Activated CD8-positive, alpha-beta memory T cell treated with anti-CD3 and anti-CD28 coated beads for 48 hours (primary cell): Measurements from ENCODE around the gene F2RL2.
"Not testable (repeated sequence)": the region's sequence is repeated elsewhere in the genome, so short reads cannot be mapped to it uniquely, and the experiment has no call there.

Source experiments
- DNase-seq, 3 experiments: peaks; one replicate each; pipeline ENCODE4 v3.0.0-alpha.2; 2020; ENCODE audit warnings: low read depth in 2 of 3, low spot score in 2 of 3

The F2RL2 gene

DNA sequence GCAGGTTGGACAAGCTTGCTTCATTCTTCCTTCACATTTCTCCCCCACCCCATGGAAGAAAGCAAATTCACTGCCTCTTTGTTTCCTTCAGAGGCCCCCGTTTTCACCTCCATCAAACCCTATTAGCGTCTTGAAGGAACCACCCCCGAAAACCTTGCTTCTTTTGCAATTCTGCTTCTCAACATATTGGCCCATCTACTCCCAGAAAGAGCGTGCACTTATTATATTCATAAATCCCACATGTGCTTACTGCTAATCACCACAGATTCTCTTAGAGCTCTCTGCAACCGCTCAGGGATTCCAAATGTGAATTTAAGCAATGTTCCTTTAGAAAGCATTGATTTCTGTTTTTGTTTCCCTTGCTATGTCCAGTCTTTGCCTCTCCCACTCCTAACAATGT, 1.1 kb downstream of the F2RL2 start:
- no peak for DNase-seq

DNA sequence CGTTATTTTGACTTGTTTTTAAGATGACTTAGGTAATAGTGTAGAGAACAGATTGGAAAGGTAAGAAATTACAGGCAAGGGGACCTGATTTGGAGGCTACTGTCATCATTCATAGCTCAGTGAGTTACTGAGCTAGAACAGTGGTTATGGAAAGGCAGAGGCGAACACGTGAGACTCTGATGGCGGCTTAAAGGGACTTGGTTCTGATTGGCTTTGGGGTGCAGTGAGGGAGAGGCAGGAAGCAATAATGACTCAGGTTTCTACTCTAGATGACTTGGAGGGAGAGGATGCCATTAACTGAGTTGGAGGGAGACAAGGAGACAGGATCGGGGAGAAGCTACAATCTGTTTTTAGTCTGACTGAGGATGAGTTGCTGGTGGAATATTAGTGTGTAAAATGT, 3.0 kb downstream of the F2RL2 start:
- DNase-seq: no peak

DNA sequence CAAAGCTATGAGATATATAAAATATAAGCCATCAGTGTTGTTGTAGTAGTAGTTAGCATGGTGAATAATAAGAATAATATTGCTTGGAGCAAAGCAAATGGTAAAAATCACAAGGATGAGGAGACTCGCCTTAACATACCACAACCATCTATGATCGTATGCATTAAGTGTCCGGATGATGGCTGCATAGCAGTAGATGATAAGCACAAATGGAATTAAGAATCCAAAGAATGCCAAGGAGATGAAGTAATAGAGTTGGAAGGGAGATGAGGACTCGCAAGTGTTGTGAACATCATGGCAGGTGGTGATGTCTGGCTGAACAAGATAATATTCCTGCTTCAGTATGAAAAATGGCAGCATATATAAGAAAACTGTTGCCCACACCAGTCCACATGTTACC, 5.5 kb downstream of the F2RL2 start:
- no peak for DNase-seq

DNA sequence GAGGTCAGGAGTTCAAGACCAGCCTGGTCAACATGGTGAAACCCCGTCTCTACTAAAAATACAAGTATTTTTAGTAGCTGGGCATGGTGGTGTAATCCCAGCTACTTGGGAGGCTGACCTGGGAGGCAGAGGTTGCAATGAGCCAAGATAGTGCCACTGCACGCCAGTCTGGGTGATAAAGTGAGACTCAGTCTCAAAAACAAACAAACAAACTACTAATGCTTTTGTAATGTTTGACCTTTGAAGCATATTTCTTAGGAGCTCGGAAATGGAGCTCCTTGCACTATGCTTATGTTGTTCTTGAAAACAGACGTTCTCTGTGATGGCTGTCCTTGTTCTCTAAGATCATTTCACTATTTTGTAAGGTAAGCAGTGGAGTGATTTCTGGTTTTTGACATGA, 6.0 kb downstream of the F2RL2 start:
- DNase-seq: no peak

DNA sequence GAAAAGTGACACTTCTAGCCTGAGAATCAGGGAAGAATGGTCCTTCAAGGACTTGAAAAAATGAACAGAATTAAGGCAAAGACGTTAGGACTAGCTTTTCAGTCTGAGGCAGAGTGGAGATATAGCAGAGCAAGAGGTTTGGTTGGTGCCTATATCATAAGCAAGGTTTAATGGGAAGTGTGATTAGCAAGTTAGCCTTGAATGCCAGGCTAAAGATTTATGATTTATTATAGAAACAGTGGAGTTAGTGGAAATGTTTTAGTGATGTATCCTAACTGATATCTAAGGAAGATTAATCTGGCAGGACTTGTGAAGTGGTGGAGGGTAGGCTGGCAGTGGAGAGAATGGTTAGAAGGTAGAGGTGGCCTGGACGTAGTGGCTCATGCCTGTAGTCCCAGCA, 7.0 kb downstream of the F2RL2 start:
- DNase-seq: no peak

DNA sequence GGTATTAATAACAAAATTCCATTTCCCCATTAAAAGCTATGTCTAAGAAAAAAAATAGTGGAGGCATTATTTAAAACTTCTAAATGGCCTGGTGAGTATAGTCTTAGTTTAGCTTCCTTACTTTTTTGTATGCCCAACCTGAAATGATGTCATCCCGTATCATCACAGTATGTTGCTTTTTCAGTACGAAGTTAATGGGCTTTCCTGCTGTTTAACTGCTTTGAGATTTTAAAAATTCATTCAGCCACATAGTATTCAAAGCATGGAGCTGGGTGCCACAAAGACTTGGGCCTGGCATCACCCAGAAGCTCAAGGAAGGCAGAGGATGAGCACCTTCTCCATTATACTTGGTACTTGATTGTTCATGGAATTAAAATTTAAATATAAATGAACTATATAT, 7.4 kb downstream of the F2RL2 start:
- no peak for DNase-seq

DNA sequence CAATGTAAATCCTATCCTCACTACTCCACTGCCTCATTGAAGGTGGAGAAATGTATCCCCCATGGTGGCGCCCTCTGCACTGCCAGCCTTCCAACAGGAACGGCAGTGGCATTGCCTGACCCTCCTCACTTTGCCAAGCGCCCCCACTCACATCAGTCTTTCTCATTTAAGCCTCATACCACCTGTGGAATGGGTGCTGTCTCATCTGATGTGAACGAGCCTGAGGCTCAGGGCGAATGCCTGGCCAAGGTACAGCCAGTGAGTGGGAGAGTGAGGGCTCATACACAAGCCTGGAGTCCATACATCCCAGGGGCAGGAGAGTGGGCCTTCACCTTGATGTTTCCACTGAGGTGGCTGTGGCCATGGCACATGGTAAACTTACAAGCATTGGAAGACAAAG, 10.3 kb downstream of the F2RL2 start:
- DNase-seq: no peak

DNA sequence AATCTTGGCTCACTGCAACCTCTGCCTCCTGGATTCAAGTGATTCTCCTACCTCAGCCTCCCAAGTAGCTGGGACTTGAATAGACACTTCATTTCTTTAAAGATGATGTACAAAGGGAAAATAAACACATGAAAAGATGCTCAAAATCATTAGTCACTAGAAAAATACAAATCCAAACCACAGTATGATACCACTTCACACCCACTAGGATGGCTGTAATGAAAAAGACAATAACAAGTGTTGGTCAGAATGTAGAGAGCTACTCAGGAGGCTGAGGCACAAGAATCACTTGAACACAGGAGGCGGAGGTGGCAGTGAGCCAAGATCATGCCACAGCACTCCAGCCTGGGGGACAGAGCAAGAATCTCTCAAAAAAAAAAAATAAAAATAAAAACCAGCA, 13.0 kb downstream of the F2RL2 start:
- DNase-seq: no peak

DNA sequence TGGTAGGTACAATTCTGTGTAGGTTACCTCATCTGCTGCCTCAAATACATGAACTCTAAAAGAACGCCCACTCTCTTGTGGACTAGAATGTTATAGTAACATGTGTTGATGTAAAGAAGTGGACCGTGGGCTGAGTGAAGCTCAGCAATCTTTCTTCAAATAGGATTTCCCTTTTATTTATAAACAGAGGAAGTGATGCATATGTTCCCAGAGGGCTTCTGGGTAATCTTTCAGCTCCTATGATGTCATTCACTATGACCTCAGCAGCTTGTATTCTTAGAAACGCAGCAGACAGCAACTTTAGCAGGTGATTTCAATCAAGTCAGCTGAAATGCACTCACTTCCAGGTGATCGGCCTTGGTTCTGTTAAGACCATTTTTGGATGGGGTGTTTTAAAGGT, 14.4 kb downstream of the F2RL2 start:
- no peak for DNase-seq

DNA sequence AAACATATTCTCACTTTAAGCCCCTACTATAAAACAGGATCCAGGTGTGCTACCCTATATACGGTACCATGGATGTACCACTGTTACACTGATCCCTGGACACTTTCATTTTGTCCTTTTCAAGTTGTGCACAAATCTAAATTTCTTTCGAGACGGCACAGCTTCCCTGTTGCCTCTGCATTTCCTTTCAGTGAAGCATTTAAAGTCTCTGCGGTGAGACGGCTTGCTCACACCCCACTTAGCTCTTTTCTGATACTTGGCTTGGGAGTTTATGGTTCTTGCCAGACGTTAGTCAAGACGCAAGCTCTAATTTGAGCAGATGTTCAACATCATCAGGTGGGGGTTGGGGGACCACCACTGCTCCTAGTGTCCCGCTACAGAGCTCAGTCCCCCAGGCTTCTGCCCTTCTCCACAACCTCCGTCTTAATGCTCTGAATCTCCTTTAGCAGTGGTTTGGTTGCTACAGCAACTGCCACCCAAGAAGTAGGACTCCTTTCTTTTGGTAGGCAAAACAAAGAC, 15.8 kb downstream of the F2RL2 start:
- DNase-seq: no peak

DNA sequence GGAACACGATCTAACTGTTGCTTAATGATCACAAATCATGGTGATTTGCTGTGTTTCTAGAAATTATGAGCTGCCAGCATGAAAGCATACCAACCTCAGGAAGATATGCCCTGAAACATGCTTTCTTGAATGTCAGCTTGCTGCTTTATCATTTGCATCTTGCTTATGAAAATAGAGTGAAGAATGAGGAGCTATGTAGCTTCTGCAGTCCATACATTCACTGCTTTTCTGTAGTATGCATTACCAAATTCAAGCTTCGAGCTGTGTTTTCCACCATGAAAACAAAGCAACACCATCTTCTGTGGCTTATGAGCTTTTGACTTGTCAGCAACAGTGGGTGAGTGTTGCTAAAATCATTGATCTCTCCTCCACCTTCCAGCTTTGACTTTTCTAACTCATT, 16.5 kb downstream of the F2RL2 start:
- DNase-seq: no peak

DNA sequence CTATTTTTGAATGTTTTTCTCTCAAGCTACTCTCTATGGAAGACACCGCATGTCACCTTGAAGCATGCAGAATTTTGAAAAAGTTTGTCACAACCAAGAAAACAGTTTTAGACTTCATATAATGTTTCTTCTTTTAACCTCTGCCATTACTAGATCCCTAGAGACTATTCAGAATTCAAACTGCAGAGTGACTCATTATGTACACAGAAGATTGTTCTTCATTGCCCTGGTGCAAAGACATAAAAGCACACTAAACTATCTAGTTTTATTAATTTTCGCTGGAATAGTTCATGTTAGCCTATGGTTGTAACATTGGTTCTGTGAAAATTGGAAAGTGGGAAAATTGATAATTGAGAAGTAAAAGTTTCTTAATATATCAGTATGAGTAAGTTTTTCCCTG, 18.4 kb downstream of the F2RL2 start:
- DNase-seq: no peak

DNA sequence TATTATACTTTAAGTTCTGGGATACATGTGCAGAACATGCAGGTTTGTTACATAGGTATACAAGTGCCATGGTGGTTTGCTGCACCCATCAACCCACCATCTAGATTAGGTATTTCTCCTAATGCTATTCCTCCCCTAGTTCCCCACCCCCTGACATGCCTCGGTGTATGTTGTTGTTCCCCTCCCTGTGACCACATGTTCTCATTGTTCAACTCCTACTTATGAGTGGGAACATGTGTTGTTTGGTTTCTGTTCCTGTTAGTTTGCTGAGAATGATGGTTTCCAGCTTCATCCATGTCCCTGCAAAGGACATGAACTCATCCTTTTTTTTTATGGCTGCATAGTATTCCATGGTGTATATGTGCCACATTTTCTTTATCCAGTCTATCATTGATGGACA, 19.2 kb downstream of the F2RL2 start:
- DNase-seq: not testable (repeated sequence)

DNA sequence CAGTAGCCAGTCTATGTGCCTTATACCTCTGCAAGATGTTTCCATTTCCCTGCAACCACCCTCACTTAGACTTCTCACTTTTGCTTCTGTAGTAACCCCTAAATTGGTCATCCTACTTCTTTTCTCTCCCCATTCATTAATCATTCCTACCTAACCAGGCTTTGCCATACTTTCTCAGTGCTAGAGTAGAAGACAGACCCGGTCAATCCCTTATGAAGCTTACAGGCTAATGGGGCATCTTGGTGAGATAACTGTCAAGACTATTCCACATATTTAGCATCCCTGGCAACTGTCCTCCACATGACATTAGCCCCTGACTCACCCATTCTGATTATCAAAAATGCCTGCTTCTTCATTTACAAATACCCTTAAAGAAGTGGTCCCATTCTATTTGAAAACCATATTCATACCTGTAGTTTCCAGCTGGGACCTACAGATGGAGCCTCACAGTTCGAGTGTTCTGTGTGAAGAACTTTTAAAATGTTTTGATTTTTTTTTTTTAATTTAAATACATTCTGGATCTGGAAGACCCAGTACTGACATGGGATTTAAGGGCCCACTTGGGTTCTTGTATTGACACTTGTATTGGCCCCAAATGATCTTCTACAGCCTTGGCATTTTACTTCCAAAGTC, 21.0 kb downstream of the F2RL2 start:
- DNase-seq: no peak

DNA sequence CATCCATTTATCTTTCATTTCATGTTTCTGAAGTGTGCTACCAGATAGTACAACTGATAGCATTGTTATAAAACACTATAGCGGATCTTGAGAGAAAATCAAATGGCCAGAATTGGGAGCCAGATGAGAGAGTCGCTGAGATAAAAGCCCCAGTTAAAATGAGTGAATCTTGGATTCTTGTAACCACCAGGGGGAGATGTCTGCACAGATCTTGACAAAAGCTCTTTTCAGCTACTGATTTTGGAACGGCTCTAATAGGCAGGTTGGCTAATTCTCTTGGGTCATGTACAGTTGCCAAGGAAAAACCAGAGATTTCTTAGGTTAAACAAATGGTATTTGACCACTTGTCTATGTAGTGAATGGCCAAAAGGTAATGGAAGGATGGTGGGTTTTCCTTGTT, 21.7 kb downstream of the F2RL2 start:
- no peak for DNase-seq

DNA sequence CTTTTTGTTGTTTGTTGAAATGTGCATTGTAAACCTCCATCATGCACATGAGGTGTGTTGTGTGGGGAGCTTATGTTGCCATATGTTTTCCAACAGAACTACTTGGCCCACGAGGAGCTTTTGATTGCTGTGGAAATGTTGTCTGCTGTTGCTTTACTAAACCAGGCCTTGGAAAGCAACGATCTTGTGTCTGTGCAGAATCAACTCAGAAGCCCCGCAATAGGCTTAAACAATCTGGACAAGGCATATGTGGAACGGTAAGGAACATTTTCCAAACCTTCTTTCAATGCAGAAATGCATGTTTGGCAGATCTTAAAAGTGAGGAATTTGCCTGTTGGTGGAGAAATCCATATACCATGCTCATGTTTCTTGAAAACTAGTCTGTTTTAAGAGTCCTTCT, 22.5 kb downstream of the F2RL2 start:
- DNase-seq: no peak

DNA sequence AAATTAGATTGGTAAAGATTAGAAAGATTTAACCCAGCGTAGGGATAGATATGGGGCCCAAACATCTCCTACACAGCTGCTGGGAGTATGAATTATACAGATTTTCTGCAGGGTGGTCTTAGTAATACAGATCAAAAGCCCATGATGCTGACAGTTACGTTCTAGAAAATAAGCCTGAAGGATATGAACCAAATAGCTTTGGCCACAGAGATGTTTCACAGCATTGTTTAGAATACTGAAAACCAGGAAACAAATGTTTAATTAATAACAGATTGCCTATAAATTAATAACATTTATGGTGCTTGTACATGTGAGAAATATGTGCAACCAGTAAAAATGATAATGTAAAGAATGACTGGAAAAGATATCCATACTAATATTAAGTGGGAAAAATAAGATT, 24.7 kb downstream of the F2RL2 start:
- DNase-seq: no peak

DNA sequence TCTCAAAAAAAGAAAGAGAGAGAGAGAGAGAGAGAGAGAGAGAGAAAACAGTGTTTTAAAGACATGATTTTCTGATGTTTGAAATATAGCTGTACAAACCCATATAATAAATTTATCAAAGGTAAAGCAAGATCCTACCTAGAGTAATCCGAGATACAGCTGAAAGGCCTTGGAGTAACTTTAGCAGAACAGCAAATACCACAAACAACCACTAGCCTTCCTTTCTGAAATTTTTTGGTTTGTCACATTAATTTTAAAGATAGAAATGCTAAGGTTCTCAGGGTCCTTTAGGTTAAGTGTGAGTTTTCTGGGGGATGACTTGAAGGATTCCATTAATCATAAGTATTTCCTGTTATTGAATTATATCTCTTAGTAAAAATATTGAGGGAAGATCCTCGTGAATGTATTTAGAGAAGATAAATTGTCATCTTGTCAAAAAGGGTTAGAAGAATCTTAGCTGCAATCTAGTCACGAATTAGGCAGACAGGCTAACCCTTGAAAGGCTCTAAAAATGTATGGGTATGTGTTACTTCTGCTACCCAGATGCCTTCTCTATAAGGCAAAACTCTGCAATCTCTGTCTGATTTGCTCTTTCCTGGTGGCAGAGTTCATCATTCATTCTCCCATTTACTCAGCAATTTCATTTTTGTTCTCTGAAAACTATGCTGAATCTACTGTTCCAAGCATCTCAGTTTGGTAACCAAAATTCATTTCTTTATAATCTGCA, 27.3 kb downstream of the F2RL2 start:
- no peak for DNase-seq

DNA sequence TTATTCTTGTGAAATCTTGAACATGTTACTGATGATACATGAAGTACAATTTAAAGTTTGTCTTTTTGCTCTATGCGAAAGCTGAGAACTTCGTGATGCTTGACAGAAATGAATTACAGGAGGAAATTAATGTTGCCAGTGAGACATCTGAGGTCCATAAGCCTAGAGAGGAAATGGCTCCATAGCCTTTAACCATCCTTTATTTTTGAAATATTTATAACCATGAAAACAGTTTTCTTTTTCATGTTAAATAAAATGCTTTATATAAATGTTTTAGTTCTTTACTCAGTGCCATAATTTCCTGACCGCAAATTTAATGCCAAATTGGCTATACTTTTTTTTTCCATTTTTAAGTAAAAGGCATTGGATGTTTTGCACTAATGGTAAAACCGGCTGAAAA, 29.1 kb downstream of the F2RL2 start:
- no peak for DNase-seq

DNA sequence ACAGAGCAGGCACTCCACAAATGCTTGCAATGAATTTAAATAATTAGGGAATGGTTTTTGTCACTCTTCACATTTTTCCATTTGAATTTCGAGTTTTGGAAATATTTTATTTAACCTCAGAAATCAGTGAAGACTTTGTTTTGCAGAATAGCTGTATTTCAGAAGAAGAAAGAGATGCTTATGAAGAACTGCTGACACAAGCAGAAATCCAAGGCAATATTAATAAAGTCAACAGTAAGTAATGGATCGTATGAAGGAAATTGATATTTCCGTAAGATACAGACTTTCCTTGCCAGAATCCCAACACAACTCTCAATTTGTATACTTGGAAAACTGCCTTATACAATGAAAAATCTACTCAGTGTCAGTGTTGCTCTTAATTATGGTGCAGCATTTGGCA, 30.5 kb downstream of the F2RL2 start:
- DNase-seq: no peak

DNA sequence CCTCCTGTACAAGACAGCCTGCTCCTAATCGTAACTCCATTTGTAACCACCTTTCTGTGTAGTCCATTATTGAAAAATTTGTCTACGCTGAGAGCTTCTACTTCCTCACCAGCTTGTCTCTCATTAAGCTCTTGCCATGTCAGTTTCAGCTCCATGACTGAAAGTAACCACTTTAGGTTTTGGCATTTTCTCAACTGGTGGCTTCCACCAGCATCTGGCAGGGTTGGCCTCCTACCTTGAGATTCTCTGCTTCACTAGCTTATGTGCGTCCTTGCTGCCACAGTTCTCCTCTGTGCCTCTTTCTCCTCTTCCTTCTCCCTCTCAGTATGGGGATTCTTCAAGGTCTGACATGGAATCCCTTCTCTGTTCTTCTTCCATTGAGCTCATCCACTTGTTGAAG, 31.8 kb downstream of the F2RL2 start:
- no peak for DNase-seq

DNA sequence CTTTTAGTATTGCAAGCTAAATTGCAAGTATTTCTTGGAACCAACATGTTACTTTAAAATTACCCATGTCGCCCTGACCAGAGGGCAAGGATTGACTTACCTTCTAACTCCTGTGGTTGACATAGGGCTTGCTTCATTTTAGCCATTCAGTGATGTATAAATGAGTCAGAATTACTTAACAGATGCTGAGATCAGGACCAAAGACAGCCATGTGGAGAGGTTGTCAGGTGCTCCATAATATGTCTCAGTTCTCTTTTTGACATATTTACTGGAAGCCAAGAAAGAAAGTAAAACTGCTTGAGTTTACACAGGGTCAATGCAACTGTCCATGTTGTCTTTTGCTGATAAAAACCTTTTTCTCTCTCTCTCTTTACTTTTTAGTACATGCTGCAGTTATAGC, 33.2 kb downstream of the F2RL2 start:
- no peak for DNase-seq

DNA sequence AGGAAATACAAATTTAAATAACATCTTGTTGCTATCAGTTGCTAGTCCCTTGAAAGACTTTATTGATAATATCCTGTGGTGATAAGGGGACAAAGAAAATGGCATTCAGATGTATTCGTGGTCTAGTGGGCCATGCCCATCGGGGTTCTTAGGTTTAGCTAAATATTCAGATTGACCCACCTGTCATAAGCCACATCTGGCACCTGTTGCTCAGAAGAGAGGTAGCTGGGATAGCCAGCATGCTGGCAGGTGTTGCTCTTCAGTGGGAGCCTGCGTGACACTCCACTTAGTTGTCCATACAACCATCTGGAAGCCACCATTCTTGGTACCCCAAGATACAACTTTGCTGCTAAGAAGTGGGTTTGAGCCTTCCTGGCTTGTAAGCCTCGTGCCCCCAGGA, 36.7 kb downstream of the F2RL2 start:
- no peak for DNase-seq
